GM21528 (cell line): ENCODE data around the gene VAMP2.

ENCODE experiments used
- ATAC-seq: cut with Tn5 transposase; IDR thresholded peaks from one replicate; pipeline ENCODE4 v1.9.1; 2021; ENCODE audit warnings: mild to moderate bottlenecking, moderate library complexity; ENCODE audit not compliant: unreplicated experiment, low FRiP score

VAMP2 gene

DNA sequence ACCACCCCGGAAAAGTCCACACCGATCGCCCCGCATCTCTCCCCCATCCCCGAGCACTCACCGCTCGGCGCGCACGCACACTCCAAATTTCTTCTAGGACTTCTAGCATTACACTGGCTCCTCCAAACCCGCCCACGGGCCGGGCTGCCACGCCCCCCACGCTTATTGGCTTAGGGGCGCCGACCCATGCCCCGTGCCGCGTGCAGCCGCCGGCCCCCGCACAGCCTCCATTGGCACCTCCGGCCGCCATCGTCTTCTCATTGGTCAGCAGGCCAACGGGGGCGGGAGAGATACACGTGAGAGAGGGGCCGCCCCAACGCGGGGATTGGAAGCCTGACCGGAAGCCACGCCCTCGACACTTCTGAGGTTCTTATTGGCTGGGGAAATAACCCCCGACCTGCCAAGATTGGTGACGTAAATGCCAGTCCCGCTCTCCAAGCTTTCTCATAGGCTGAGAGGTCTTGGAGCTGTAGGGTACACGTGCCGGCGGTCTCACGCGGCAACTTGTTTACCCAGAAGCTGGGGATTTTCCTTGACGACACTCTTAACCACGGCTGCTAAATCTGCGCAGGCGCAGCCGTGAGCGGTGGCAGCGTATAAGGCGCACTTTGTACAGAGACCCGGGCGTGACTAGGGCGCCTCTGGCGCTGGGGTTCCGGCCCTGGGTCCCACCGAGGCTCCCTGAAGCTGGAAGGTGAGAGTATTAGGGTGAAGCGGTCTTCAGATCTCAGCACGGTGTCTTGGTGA lies 6.3 kb downstream of the VAMP2 start:
- peak; percentile 81 for ATAC-seq

DNA sequence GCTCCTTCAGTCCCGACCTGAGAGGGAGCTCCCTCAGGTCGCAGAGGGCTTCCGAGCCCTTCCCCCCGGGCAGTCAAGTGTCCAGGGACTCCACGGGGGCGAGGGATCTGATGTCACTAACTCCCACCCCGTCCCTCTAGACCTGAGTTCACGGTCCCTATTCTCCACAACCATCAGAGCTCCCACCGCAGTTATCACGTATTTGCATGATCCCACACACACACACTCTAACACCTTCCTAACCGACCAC lies 6.8 kb downstream of the VAMP2 start:
- no peak for ATAC-seq

DNA sequence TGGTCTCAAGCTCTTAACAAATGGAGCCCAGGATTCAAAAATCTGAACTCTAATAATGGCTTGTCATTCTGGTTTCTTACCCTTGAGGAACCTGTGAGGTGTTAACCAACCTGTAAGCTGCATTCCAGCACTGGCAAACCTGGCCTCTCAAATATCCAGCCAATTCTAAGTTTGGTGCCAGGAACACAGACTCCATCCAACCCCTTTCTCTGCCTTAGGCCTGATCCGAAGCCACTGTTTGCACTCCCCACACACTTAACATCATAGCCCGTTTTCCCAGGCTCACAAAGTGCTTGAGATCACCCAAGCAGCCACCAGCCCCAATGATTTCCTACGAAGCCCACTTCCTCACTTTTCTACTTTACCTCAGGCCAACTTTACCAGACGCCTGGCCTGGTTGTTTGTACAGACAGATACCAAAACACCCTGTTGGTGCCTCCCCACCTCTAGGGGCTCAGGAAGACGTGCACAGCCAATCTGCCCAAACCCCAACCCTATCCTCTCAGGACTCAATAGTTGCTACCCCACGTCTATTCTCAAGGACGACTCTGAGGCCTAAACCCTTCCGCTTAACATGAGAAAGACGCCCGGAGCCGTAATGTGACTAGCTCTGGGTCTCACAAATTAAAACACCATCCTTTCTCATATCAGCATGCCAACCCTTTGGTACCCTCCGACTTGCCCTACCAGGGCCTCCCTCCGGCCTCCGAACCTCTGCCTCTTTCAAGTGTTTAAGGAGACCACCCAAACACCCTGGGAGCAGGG lies 7.3 kb downstream of the VAMP2 start:
- ATAC-seq: no peak

DNA sequence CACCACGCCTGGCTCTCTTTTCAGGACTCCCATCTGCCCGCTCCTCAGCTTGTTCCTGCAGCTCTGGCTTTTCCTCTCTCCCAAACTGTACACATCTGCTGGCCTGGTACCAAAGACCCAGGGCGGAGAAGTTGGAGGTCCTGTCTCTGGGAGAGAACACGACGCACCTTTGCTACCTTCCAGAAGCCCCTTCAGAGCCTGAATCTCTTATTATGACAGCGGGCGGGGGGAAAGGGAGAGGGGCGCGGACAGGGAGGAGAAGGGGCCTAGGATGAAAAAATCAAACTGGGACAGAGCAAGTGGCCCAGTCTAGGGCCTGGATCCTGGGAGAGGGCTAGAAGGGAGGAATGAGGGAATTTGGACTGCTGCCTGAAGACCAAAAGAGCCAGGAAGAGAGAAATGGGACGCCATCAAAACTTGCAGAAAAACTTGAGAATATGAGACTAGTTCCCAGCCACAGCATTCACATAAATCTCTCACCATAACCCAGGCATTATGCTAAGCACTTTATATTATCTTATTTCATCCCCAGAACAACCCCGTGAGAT lies 8.1 kb downstream of the VAMP2 start:
- no peak for ATAC-seq

- no peak for ATAC-seq
Observed at GRCh38 chr17:8153957-8154607, 8.7 kb downstream of the VAMP2 start.

GRCh38 chr17:8153525-8153956 lies 9.2 kb downstream of the VAMP2 start:
- no peak for ATAC-seq

DNA sequence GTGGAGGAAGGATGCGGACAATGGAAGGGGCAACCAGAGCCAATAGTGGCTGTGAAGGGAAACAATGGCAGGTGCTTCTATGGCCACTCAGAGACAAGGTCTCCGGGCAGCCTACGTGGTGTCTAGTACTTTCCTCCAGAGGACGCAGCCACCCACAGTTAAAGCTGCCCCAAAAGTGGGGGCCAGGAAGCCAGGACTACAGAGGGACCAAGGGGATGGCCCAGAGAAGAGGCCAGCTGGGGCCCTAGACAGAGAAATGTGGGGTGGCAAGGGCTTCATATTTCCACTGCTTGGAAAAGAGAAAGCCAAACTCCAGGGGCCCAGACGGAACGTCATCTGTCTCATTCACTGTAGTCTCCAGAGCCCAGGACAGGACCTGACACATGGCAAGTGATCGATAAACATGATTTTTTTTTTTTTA lies 9.7 kb downstream of the VAMP2 start:
- ATAC-seq: no peak

DNA sequence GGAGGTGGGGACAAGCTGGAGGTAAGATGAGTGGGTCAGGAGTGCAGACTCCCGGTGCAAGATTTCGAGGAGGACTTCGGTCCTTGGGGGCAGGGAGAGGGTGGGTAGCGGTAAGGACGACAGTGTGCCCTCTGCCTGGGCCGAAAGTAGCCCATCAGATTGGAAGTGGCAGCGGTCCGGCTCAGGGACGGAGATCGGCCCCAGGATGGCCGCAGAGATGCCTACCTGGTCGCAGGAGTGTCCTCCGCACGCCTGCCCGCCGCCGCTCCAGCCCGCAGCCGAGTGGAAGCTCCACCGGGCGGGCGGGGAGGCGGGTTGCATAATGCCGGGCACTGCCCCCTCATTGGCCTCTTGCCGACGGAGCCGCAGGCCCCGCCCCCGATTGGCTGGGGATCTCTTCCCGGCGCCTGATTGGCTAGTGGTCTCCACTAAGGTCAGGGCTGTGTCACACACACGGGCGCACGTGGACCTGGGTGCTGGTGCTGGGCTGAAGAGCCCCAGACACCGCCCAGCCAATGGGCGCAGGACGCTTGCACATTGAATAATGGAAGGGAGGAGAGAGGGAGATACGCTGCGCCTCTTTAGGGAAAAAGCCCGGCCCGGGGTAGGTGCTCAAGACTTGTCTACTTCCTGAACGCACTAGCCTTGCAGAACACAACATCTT lies 10.5 kb downstream of the VAMP2 start, which contains the start of gene PER1:
TSS of gene PER1 (minus strand) at position 293 of the 664 bp plus-strand sequence. CDS start 1,698 bp downstream, outside the sequence.
- no peak for ATAC-seq

- ATAC-seq: no peak
Observed at GRCh38 chr17:8151641-8152111, 11.1 kb downstream of the VAMP2 start.

DNA sequence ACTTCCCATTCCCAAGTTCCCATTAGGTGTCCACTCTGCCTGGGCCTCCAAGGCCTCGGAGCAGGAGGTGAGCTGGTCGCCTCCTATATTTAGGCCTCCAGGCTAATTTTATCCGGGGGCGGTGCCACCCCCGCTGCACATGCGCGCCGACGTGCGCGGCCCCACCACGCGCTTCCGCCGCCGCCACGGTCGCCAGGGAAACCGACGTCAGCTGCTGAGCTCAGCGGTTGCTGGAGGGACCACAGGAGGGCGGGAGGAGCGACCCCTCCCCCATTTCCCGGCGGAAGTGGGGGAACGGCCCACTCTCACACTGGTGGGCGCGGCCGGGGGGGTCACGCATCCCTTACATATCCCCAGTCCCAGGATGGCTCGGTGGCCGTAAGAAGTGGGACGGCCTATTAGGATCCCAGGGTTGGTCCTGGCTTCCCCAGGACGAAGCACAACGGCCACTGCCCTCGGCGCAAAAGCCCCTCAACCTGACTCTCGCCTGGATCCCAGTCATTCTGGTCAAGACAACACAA lies 11.6 kb downstream of the VAMP2 start:
- ATAC-seq: no peak

- no peak for ATAC-seq
Observed at GRCh38 chr17:8150194-8151119, 12.3 kb downstream of the VAMP2 start.

DNA sequence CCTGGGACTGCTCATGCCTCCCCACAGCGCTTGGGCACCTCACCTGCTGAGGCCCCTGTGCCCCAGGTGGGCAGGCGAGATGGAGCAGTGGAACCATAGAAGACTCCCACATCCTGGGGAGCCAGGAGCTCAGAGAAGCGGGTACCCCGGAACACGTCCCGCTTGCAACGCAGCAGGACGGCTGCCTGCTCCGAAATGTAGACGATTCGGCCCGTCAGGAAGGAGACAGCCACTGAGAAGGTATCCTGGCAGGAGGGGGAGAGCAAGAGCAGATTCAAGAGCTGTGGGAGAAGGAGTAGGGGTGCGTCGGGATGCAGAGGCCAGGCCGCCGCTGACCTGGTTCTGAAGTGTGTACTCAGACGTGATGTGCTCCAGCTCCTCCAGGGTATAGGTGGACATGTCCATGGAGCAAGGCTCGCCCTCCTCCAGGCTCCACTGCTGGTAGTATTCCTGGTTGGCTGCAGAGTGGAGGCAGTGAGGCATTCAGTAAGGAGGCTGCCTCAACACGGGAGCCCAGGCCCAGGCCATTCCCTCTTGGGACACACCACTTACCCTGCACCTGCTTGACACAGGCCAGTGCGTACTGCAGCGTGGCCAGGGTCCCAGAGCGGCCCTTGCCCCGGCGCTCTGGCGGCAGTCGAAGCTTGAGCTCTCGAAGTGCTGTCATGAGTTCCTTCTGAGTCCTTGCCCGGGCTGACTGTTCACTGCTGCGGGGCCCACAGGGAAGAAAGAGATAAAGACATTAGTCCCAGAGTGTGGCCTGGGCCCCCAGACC lies 13.1 kb downstream of the VAMP2 start:
- no peak for ATAC-seq

GRCh38 chr17:8148560-8148959 lies 14.2 kb downstream of the VAMP2 start:
- no peak for ATAC-seq

DNA sequence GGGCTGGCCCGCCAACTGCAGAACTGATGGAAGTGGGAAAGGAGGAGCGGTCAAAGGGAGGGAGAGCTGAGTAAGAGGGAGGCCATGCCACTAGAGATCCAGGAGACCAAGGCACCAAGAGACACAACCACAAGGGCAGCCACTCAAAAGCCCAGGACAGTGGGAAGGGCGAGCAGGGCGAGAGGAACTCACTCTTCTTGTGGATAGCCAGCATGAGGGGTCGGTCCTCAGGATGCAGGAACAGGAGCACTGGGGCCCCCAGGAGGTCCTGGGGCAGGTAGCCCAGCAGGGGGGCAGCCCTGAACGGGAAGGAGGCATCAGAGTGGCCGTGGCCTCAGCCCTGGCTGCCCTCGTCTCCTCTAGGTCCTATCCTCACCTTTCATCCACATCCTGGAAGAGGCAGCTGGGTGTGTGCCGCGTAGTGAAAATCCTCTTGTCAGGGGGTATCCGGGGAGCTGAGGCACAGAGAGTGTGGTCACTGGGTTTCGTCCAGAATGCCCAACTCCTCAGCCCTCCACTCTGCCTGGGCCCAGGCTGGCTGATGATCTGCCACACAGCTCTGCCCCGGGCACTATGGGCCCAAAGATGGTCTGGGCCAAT lies 14.8 kb downstream of the VAMP2 start:
- no peak for ATAC-seq

- no peak for ATAC-seq
Observed at GRCh38 chr17:8147141-8147804, 15.5 kb downstream of the VAMP2 start.

DNA sequence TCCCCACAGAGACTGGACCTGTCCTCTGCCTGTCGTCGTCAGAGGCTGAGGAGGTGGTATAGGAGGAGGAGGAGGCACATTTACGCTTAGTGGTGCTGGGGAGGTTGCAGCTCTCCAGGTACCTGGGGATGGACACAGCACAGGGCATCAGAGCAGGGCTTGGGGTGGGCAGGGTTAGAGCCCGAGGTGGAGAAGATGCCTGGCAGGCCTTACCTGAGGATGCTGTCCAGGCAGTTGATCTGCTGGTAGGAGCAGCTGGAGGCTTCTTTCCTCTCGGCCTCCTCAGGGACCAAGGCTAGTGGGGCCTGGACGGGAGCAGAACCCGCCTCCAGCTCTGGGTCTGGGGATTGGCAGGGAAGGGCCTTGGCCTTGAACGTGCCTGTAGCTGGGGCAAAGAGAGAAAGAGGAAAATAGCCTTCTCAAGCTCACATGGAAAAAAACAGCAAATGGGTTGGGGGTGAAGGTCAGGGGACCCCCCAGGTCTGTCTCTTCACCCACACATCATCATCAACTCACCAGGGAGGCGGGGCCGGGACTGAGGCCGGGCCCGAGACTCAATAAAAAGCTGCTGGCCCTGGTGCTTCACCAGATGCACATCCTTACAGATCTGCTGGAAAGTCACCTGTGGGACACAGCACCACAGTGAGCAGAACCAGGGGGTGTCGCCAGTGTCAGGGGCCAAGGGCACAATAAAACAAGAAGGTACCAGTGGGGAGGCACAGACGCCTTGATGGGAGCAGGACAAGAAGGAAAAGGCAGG lies 16.2 kb downstream of the VAMP2 start:
- no peak for ATAC-seq

GRCh38 chr17:8145811-8146210 lies 16.9 kb downstream of the VAMP2 start:
- no peak for ATAC-seq
